Stimulated activated naive CD8-positive, alpha-beta T cell treated with anti-CD3 and anti-CD28 coated beads, Interleukin-15, amount 100 ng/mL, for 72 hours (primary cell): ENCODE measurements around the gene KCNN3.

ENCODE experiments used
- ATAC-seq: fragments of 150-1000 bp; cut with Tn5 transposase; 2 replicates; pipeline ENCODE4 v1.10.0; 2021; ENCODE audit warnings: mild to moderate bottlenecking, moderate library complexity
- DNase-seq, 2 donors: peaks; one replicate each; pipeline ENCODE4 v3.0.0; 2021 to 2022
- H3K27ac Mint-ChIP-seq, 2 donors: one replicate each; pipeline ENCODE4 v1.8.0; 2022; ENCODE audit warnings: mild to moderate bottlenecking in 2 of 2, mixed read lengths in 2 of 2, moderate library complexity in 2 of 2
- H3K27me3 Mint-ChIP-seq: one replicate; pipeline ENCODE4 v1.8.0; 2022; ENCODE audit warnings: mixed read lengths
- H3K4me1 Mint-ChIP-seq: one replicate; pipeline ENCODE4 v1.8.0; 2022; ENCODE audit warnings: mild to moderate bottlenecking, mixed read lengths
- H3K4me3 Mint-ChIP-seq, 2 donors: one replicate each; pipeline ENCODE4 v1.8.0; 2022; ENCODE audit warnings: mild to moderate bottlenecking in 2 of 2, mixed read lengths in 2 of 2, moderate library complexity in 1 of 2
- H3K9me3 Mint-ChIP-seq, 2 donors: one replicate each; pipeline ENCODE4 v1.8.0; 2022; ENCODE audit warnings: mixed read lengths in 2 of 2

Gene KCNN3

GRCh38 chr1:154745286-154745731 is 124.8 kb downstream of the KCNN3 start:
- DNase-seq (peak; percentile 44 to 83), ATAC-seq (peak; percentile 66)
- Mint-ChIP-seq H3K27ac (no peak overlapping the region), H3K4me1 (peaks cover 58% of the 10 kb centered on the region), H3K4me3 (peak overlapping the region; percentile 30 to 71), H3K9me3 (no peaks in the 10 kb centered on the region), H3K27me3 (peaks cover 15% of the 10 kb centered on the region)

- no peak for ATAC-seq
- peaks cover 14% of the 10 kb centered on the region for H3K27me3 Mint-ChIP-seq
- peaks cover 59% of the 10 kb centered on the region for H3K4me1 Mint-ChIP-seq
- no peak overlapping the region for H3K4me3 Mint-ChIP-seq
- no peaks in the 10 kb centered on the region for H3K9me3 Mint-ChIP-seq
- no peak for DNase-seq
- H3K27ac Mint-ChIP-seq, result no peak overlapping the region
These were observed 125.6 kb downstream of the KCNN3 start for GRCh38 chr1:154744352-154745035.

- no peak for DNase-seq
- no peak overlapping the region for H3K4me3 Mint-ChIP-seq
- H3K27ac Mint-ChIP-seq, result no peak overlapping the region
- no peaks in the 10 kb centered on the region for H3K9me3 Mint-ChIP-seq
- H3K27me3 Mint-ChIP-seq, result peaks cover 9% of the 10 kb centered on the region
- peaks cover 57% of the 10 kb centered on the region for H3K4me1 Mint-ChIP-seq
- ATAC-seq, result no peak
These were observed 126.5 kb downstream of the KCNN3 start for GRCh38 chr1:154743526-154744036.

GRCh38 chr1:154742606-154743005 is 127.5 kb downstream of the KCNN3 start:
- Mint-ChIP-seq H3K9me3 (no peaks in the 10 kb centered on the region), H3K4me1 (peaks cover 57% of the 10 kb centered on the region), H3K27ac (no peak overlapping the region), H3K27me3 (peaks cover 16% of the 10 kb centered on the region), H3K4me3 (no peak overlapping the region)
- DNase-seq (no peak), ATAC-seq (no peak)

- H3K27ac Mint-ChIP-seq, result no peak overlapping the region
These were observed 128.2 kb downstream of the KCNN3 start for GRCh38 chr1:154741741-154742495.

GRCh38 chr1:154741327-154741726 is 128.8 kb downstream of the KCNN3 start:
- no peak for DNase-seq
- H3K4me1 Mint-ChIP-seq, result peaks cover 57% of the 10 kb centered on the region
- H3K9me3 Mint-ChIP-seq, result no peaks in the 10 kb centered on the region
- no peak overlapping the region for H3K27ac Mint-ChIP-seq
- no peak overlapping the region for H3K4me3 Mint-ChIP-seq
- ATAC-seq, result no peak
- H3K27me3 Mint-ChIP-seq, result peaks cover 18% of the 10 kb centered on the region

More at GRCh38 chr1:154741741-154742495, 128.2 kb downstream of the KCNN3 start:
- no peak for ATAC-seq
- Mint-ChIP-seq H3K9me3 (no peaks in the 10 kb centered on the region), H3K4me3 (no peak overlapping the region), H3K27me3 (peaks cover 18% of the 10 kb centered on the region), H3K4me1 (peaks cover 57% of the 10 kb centered on the region)
- DNase-seq, result no peak

- H3K27me3 Mint-ChIP-seq, result peaks cover 18% of the 10 kb centered on the region
- ATAC-seq (no peak), DNase-seq (no peak)
- no peak overlapping the region for H3K27ac Mint-ChIP-seq
- H3K4me3 Mint-ChIP-seq, result no peak overlapping the region
- H3K4me1 Mint-ChIP-seq, result peaks cover 50% of the 10 kb centered on the region
- H3K9me3 Mint-ChIP-seq, result no peaks in the 10 kb centered on the region
These were observed 130.4 kb downstream of the KCNN3 start for GRCh38 chr1:154739654-154740053.

GRCh38 chr1:154736841-154737240 is 133.2 kb downstream of the KCNN3 start:
- H3K9me3 Mint-ChIP-seq, result no peaks in the 10 kb centered on the region
- H3K4me1 Mint-ChIP-seq, result peaks cover 49% of the 10 kb centered on the region
- peak; percentile 91 for ATAC-seq
- peaks cover 12% of the 10 kb centered on the region for H3K27me3 Mint-ChIP-seq
- DNase-seq, result peak in 1 of 2 donors; percentile 41
- peak overlapping the region; percentile 35 to 45 for H3K4me3 Mint-ChIP-seq
- no peak overlapping the region for H3K27ac Mint-ChIP-seq

- Mint-ChIP-seq H3K27ac (peak overlapping the region in 1 of 2 donors; percentile 47), H3K4me3 (no peak overlapping the region), H3K9me3 (no peaks in the 10 kb centered on the region), H3K4me1 (peaks cover 51% of the 10 kb centered on the region), H3K27me3 (peaks cover 9% of the 10 kb centered on the region)
- no peak for ATAC-seq
- DNase-seq, result no peak
These were observed 134.3 kb downstream of the KCNN3 start for GRCh38 chr1:154735804-154736168.

- DNase-seq (no peak), ATAC-seq (no peak)
- Mint-ChIP-seq H3K27ac (peak overlapping the region in 1 of 2 donors; percentile 47), H3K27me3 (peaks cover 9% of the 10 kb centered on the region), H3K4me1 (peaks cover 56% of the 10 kb centered on the region), H3K4me3 (no peak overlapping the region), H3K9me3 (no peaks in the 10 kb centered on the region)
These were observed 134.8 kb downstream of the KCNN3 start for GRCh38 chr1:154735061-154735803.

- Mint-ChIP-seq H3K27ac (no peak overlapping the region), H3K4me1 (peaks cover 63% of the 10 kb centered on the region), H3K4me3 (no peak overlapping the region), H3K9me3 (no peaks in the 10 kb centered on the region), H3K27me3 (peaks cover 9% of the 10 kb centered on the region)
- no peak for ATAC-seq
- DNase-seq, result no peak
These were observed 136.5 kb downstream of the KCNN3 start for GRCh38 chr1:154733621-154734020.

- peaks cover 53% of the 10 kb centered on the region for H3K4me1 Mint-ChIP-seq
- H3K4me3 Mint-ChIP-seq, result no peak overlapping the region
- DNase-seq (no peak), ATAC-seq (no peak)
- no peak overlapping the region for H3K27ac Mint-ChIP-seq
- no peaks in the 10 kb centered on the region for H3K9me3 Mint-ChIP-seq
- peaks cover 3% of the 10 kb centered on the region for H3K27me3 Mint-ChIP-seq
These were observed 139.0 kb downstream of the KCNN3 start for GRCh38 chr1:154730986-154731489.

GRCh38 chr1:154730259-154730658 is 139.8 kb downstream of the KCNN3 start:
- no peak for ATAC-seq
- H3K27me3 Mint-ChIP-seq, result peaks cover 5% of the 10 kb centered on the region

GRCh38 chr1:154729577-154729976 is 140.5 kb downstream of the KCNN3 start:
- H3K4me1 Mint-ChIP-seq, result peaks cover 49% of the 10 kb centered on the region
- DNase-seq, result no peak
- H3K27ac Mint-ChIP-seq, result no peak overlapping the region
- peak; percentile 38 for ATAC-seq
- no peak overlapping the region for H3K4me3 Mint-ChIP-seq
- peaks cover 5% of the 10 kb centered on the region for H3K27me3 Mint-ChIP-seq
- no peaks in the 10 kb centered on the region for H3K9me3 Mint-ChIP-seq

More at GRCh38 chr1:154730259-154730658, 139.8 kb downstream of the KCNN3 start:
- Mint-ChIP-seq H3K9me3 (no peaks in the 10 kb centered on the region), H3K4me3 (no peak overlapping the region), H3K4me1 (peaks cover 49% of the 10 kb centered on the region), H3K27ac (no peak overlapping the region)
- DNase-seq, result no peak

GRCh38 chr1:154729031-154729442 is 141.0 kb downstream of the KCNN3 start:
- no peak for DNase-seq
- no peaks in the 10 kb centered on the region for H3K9me3 Mint-ChIP-seq
- H3K4me3 Mint-ChIP-seq, result no peak overlapping the region
- H3K4me1 Mint-ChIP-seq, result peaks cover 48% of the 10 kb centered on the region
- ATAC-seq, result peak; percentile 44
- peak overlapping the region in 1 of 2 donors; percentile 35 for H3K27ac Mint-ChIP-seq
- peaks cover 5% of the 10 kb centered on the region for H3K27me3 Mint-ChIP-seq
